ENCODE measurements around the gene PDSS2.
"Not testable (repeated sequence)": the region's sequence is repeated elsewhere in the genome, so short reads cannot be mapped to it uniquely, and the experiment has no call there.

Gene PDSS2

DNA sequence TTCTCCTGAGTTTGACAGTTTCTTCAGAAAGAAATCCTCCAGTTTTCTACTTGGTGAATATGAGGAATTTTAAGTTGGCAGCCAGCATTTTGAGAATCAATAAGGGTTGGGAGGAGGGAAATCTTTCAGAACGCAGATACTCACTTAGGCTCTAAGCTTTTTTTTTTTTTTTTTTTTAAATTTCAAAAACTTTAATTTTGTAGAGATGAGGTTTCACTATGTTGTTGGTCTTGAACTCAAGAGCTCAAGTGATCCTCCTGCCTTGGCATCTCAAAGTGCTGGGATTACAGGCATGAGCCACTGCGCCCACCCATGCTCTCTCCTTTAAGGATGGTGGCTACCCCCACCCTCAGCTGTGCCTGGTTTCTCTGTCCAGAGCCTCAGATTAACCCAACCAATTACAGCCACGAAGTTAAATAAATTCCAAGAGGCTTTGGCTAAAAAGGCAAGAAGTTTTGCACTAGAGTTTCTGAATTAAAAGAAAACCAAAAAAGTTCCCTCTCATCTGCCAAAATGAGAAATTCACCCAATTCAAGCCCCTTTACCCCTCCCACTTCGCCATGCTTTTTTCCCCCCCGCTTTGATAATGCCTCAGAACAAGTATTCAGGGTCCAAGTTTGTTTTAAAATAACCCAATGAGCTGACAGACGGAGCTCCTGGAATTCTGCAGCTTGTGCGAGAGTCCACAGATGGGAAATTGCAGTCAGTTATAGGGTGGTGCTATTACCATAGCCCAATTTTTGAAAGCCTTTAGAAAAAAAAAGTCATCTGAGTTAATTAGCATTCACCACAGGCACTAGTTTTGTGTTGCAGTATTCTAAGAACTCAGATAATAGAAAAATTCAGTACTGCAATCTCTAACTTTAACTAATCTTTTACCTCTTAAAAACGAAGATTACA lies 249.7 kb downstream of the PDSS2 start:
- no peak for DNase-seq

DNA sequence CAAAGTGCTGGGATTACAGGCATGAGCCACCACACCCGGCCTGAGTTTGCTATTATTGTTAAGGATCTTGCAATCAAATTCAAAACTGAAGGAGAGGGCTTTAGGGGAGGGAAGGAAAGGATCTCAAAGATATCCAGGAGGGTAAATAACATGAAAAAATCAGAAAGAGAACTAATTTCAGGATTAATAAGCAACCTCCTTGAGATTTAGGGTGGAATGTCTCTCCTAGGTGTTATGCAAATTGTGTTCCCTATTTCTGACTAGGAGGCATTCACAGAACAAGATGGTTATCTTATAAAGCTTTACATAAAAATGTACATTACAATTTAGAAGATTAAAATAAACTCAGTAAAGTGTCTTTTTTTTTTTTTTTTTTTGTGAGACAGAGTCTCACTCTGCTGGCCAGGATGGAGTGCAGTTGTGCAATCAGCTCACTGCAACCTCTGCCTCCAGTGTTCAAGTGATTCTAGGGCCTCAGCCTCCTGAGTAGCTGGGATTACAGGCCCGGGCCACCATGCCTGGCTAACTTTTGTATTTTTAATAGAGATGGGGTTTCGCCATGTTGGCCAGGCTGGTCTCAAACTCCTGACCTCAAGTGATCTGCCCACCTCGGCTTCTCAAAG lies 252.0 kb downstream of the PDSS2 start:
- DNase-seq, result no peak

DNA sequence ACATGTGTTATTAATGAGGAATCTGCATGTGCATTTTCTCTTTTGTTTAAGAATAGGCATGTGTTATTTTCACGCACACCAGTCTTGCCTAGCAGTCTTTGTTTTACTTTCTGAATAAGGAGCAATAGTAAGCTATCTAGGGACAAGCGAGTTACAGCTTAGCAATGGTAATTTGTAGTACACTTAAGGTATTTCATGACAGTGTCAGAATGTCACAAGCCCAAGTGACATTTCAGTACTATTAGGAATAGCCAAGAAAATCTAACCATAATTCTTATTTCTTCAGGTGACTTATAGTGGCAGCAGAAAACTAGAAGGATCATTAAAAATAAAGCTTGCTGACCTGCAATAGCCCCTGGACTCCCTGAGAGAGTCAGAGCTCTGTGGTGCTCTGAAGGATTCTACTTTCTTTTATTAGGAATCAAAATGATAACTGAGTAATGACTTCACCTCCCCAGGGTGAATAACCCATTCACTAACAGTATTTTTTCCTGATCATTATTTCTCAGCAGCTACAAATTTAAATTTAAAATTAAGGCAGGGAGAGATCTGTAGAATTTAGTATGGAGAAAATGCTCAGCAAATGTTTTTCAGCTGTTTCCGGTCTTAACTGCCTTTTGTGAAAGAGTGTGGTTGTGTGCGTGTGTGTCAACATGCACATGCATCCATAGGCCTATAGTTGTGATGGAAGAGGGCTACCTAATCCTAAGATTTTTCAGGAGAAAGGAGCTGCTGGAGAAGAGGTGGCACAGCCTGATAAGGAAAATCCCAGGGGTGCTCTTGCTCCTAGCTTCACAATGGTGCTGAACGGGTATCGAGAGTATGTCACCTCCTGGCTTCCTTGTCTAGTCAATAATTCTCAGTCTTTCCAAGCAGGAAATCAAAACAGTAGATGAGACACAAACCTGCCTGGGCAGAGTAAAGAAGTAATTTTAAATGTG lies 254.0 kb downstream of the PDSS2 start:
- DNase-seq, result no peak

DNA sequence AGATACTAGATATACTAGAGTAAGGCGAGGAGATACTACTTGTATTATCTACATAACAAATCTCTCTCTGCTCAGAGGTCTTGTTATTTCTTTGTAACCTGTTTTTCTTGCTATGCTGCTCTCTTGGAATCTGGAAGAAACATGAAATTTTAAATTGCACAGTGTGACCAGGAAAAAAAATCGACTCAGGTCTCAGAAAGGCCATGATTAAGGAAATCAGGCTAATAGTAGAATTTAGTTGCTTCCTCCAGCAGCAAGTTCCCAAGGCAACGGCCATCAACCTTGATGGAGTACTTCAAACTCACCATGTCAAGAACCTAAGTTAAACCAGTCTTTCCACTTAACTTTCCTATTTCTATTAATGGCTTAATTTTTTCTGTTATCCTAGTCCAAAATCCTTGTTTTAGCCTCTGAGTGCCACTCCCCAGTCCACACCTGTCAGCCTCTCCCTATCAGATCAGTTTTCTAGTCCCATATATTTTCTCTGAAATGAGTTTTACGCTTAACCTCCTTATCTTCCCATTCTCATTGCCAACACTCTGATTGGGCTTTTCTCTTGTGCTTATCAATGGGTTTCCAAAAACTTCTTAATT lies 256.4 kb downstream of the PDSS2 start:
- no peak for DNase-seq

DNA sequence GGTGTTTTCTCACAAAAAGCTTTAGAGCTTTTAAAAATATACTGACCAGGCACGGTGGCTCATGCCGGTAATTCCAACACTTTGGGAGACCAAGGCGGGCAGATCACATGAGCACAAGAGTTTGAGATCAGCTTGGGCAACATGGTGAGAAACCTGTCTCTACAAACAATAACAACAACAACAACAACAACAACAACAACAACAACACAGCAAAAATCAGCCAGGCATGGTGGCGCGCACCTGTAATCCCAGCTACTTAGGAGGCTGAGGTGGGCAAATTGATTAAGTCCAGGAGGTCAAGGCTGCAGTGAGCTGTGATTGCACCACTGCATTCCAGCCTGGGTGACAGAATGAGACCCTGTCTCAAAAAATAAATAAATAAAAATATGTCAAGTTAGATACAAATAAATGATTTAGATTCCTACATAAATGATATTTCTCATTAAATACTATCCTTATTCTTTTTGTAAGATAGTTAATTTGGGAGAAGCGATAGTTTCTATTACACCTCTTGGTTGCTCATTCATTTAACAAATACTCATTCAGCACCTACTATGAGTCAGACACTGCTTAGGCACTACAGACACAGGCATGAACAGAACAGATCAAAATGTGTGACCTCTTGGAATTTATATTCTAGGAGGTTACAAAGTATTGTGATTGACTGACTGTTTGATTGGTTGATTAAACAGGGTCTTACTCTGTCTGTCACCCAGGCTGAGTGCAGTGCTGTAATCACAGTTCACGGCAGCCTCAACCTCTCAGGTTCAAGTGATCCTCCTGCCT lies 260.5 kb downstream of the PDSS2 start:
- DNase-seq, result no peak

DNA sequence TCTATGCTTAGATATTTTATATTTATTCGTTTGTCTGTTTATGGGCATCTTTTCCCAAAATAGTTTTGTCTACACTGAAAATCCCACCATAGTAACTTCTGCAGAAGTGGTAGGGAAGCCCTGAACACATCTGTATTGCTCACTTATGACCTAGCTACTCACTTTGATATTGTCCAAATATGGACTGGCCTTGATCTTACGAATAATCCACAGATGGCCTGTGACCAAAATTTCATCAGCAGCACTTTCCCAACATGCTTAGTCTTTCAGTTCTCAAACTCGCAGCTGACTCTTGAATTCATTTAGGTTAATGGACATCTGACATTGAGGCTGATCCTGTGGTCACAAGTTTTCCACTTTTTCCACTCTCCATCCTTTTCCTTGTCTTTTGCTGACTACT lies 263.2 kb downstream of the PDSS2 start:
- DNase-seq, result no peak

DNA sequence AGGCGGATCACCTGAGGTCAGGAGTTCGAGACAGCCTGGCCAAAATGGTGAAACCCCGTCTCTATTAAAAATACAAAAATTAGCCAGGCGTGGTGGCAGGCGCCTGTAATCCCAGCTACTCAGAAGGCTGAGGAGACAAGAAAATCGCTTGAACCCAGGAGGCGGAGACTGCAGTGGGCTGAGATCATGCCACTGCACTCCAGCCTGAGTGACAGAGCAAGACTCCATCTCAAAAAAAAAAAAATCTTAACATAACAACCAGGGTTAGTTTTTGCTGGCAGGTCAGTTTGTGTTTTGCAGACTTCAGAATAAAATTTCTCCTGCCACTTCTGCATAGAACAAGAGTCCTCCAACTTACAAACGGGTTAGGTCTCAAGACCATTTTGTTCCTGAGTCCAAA lies 264.6 kb downstream of the PDSS2 start:
- not testable (repeated sequence) for DNase-seq

DNA sequence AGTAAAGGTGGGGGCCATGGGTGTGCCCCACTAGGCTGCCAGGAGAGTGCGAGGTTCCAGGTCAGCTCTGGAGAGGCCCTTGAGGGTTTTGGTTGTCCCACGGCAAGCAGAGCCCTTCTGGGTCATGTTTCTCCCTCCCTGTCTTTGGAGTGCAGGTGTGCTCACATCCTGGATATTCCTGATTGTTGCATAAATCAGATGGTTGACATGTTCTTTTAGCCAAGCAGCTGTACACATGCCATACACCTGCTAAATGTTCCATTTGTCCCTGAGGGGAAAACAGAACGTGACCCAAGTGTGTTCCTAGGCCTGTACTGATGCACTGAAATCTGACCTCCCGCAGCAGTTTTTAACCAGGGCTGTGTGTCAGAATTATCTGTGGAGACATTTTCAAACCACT lies 266.5 kb downstream of the PDSS2 start:
- peak; percentile 97 for DNase-seq

DNA sequence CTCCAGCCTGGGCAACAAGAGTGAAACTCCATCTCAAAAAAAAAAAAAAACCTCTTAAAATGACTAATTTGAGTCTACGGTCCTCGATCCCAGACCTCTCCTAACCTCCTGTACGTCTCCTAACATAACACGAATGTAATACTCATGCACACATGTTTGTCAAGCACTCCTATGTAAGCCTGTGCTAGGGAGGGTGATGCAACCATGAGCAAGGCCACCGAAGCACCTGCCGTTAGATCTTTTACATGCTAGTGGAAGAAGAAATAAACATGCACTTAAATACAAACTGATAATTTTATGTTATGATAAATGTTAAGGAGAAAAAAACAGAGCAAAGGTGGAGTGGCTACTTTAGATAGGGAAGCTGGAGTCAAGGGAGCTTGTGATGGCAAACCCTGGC lies 271.7 kb downstream of the PDSS2 start:
- no peak for DNase-seq

DNA sequence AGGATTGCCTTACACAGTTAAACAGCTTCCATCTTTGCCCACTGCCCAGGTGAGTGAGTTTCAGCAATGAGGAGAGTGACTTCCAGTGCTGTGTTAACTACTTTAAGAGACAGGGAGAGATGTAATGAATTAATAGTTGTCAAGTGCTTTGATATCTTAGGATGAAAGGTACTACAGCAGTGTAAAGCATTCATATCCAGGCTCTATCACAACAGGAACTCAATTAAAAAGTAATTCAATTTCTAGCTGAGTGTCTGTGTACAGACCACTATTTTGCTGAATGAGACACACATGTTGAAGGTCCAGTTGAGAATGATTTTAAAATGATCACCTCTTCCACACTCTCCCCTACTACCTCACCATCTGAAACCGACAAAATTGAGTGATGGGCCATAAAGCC lies 273.3 kb downstream of the PDSS2 start:
- peak; percentile 26 for DNase-seq

DNA sequence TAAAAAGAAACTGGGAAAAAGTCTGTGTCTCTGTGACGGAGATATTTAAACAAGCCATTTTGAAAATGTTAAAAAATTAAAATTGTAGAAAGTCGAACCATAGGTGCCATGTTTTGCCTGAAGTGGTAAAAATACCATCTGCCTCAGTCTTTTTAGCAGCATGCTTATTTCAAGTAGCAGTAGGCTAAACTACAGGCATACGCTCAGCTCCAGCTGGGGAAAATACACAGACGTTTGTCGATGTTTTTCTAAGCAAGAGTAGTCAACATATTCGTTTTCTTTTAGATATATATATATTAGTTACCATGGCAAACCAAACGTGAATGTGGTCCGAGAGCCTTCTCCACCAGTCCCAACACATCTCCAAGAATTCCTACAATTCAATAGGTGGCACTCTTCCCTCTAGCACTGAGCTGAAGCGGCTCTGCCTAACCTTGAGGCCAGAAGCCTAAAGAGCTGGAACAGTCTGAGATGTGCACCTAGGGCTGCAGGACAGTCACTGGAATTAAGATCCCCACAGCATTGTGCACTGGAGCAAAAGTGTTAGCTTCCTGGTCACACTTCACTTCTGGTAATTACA lies 273.9 kb downstream of the PDSS2 start:
- DNase-seq, result peak; percentile 76

DNA sequence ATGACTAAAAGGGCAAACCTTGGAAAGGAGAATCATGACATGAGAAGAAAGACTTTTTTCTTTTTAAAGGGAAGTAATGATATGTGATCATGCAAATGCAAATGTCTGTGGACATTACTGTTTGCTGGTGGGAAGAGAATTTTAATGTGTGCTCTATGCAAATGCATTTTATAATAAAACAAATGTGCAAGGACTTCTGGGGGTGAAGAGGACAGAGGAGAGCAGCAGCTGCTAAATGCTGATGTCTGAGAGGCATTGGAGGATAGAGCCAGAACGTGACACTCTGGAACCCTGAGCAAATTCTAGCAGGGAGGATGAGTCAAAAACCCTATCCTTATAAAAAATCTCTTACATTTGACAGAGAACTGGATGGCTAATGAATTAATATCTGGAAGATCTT lies 274.9 kb downstream of the PDSS2 start:
- DNase-seq, result no peak

DNA sequence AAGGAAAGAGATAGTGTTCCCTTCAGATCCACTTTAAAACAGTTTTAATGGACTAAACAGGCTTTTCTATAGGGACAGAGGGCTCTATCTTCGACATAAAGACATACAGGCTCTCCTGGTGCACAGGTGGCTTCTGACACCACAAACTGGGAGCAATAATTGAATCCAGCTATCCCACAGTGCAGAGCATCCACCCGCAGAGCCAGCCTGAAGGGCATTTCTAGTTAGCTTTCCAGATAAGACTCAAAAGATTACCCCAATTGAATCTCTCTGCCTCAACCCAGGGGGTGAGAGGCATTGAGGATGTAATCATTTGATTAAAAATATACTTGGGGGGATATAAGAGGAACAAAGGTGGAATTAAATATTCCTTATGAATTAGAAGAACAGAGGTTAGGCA lies 279.3 kb downstream of the PDSS2 start:
- DNase-seq, result no peak

DNA sequence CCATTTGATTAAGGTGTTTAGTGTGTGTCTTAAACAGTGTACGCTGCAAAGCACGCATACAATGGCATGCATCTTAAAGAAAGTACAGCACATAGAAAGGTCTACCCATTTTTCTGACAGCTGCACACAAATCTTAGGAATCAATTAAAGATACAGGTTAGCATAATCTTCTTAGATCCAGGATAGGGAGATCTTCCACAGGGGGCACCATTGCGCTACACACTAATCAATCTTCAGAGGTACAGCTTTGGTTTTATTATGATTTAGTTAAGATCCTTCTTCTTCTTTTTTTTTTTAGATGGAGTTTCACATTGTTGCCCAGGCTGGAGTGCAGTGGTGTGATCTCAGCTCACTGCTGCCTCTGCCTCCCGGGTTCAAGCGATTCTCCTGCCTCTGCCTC lies 280.4 kb downstream of the PDSS2 start:
- no peak for DNase-seq

DNA sequence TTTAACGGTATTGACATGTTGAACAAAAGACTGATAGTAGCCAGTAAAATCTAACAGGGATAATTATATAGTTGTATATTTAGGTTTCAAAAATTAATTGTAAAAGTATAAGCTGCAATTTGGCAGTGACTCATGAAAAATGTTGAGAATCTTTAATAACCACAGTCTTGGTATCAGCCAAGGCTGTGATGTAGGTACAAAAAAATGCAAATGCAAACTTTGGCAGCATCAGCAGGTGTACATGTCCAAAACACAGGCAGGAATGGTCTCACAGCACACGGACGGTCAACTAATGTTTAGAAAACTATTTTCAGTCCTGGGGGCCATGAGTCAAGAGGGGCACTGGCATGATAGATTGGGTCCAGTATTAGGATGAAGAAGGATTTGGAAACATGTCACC lies 285.6 kb downstream of the PDSS2 start:
- DNase-seq, result no peak

DNA sequence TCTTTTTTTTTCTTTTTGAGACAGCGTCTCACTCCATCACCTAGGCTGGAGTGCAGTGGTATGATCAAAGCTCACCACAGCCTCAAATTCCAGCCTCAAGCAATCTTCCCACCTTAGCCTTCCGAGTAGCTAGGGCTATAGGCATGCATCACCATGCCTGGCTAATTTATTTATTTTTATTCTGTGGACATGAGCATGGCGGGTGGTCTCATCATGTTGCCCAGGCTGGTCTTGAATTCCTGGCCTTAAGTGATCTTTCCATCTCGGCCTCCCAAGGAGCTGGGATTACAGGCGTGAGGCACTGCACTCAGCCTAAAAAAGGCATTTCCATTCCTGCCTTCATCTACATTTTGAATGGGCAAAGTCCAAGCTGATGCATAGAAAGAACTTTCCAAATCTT lies 287.9 kb downstream of the PDSS2 start:
- DNase-seq, result no peak

DNA sequence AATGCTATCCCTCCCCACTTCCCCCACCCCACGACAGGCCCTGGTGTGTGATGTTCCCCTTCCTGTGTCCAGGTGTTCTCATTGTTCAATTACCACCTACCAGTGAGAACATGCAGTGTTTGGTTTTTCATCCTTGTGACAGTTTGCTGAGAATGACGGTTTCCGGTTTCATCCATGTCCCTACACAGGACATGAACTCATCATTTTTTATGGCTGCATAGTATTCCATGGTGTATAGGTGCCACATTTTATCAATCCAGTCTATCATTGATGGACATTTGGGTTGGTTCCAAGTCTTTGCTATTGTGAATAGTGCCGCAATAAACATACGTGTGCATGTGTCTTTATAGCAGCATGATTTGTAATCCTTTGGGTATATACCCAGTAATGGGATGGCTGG lies 295.1 kb downstream of the PDSS2 start:
- DNase-seq, result not testable (repeated sequence)

DNA sequence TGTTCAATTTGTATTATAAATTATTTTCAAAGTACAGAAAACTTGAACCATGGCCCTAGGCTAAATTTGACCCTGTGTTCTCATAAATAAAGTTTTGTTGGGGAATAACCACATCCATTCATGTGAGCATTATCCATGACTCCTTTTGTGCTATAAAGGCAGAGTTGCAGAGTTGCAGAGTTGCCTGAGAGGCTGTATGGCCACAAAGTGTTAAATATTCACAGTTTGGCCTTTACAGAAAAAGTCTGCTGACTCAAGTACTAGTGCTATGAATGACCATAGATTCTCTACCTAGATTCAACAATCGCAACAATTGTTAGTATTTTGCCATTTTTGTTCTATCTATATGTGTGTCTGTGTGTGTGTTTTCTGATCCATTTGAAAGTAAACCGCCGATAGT lies 297.8 kb downstream of the PDSS2 start:
- no peak for DNase-seq

DNA sequence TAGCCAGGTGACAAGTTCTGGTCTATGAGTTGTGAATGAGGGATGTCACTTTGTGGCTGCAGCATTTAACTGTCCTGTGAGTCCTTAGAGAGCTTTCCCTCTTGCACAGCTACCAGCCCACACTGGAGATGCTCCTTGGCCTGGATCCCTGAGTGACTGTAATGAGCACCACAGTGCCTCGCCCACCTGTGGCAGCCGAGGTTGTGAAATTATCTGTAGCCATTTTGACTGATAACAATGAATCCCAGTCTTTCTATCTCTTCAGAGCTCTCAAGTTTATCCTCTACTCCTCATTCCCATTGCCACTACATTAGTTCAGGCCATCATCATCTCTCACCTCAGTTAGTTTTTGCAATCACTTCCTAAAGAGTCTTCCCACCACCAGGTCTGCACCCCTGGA lies 302.7 kb downstream of the PDSS2 start:
- DNase-seq, result no peak

DNA sequence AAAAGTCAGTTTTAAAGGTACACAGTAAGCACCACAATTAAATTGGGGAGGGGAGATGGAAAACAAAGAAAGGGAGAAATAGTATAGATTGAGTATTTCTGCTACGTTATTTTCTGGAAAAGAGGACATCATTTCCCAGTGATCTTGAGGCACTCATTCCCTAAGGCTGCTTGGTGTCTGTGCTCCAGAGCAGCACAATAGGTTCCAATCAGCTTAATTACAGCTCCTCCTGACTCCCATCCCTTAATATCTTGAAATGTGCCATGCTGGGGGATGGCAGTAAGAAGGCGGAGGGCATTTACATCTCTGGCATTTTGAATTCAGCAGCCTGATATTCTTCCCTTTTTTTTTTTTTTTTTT lies 304.6 kb downstream of the PDSS2 start:
- DNase-seq, result no peak

DNA sequence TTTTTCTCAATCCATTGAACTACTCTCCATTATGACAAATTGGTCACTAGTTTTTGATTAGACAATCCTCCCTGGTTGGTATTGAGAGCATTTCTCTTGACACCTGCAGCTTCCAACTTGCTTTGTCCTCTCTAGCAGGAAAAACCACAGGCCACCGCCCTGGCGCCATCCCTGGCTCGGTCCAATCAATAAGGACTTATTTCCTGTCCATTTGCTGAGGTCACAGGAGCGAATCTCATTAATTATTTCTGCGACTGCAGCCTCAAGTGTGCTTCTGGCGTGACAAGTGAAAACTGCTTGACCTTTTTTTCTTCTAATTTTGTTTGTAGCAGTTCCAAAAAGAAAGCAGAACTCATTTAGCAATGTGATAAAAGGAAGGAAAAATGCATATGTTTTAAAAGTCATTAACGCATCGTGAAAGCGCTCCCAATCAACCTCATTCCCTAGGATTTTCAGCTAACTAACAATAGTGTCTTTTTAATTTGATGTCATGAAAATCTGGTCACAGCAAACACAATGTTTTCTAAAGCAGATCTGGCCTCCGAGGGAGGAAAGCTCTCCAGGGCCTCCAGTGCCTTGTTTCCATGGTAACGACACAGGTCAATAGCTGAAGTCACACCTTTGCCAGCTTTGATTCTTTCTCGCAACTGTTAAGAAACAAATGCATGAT lies 305.1 kb downstream of the PDSS2 start:
- peak; percentile 98 for DNase-seq
